DMS114 treated with DMSO at 0.1 percent for 48 hours (cell line): ENCODE measurements around the gene MPPED1.

Experiments
- DNase-seq: peaks from one replicate; lab custom pipeline; 2025; ENCODE audit not compliant: unreplicated experiment; lab: John Stamatoyannopoulos, UW

The MPPED1 gene

GRCh38 chr22:43514476-43515157 is 102.8 kb downstream of the MPPED1 start:
- DNase-seq: no peak

GRCh38 chr22:43515411-43515810 is 103.6 kb downstream of the MPPED1 start:
- DNase-seq: no peak

DNA sequence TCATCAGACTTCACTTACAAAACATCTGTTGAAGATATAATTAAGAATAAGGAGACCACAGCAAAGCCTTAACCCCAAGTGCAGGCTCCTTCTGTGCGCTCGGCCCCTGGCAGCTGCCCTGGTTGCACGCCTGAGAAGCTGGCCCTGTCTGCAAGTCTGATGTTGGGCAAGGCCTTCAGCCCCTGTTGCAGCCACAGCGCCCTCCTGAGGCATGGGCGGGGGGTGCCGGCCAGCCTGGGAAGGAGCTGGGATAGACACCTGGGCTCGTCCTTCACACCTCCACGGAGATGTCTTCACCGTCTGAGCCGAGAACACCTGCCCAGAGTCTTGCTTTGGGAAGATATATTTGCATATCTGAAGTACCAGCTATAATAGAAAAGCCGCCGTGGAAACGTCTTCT is 104.1 kb downstream of the MPPED1 start:
- DNase-seq: no peak

- no peak for DNase-seq
Observed at GRCh38 chr22:43516386-43516785, 104.6 kb downstream of the MPPED1 start.

GRCh38 chr22:43516996-43517635 is 105.3 kb downstream of the MPPED1 start:
- no peak for DNase-seq

GRCh38 chr22:43520632-43521039 is 108.8 kb downstream of the MPPED1 start:
- DNase-seq: no peak

DNA sequence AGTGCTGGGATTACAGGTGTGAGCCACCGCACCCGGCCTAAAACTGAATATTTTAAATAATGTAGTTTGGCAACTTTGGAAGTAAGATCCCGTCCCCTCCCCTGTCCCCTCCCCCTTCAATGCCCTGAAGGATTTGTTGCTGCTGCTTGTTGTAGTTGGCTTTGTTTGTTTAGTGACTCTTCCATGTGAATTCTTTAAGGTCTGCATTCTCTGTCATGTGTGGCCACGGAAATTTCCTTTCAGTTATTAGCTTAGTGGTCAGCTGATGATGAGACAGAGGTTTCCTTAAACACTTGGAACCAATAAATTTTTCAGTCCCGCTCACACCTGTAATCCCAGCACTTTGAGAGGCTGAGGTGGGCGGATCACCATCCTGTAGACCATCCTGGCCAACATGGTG is 109.9 kb downstream of the MPPED1 start:
- DNase-seq: no peak

DNA sequence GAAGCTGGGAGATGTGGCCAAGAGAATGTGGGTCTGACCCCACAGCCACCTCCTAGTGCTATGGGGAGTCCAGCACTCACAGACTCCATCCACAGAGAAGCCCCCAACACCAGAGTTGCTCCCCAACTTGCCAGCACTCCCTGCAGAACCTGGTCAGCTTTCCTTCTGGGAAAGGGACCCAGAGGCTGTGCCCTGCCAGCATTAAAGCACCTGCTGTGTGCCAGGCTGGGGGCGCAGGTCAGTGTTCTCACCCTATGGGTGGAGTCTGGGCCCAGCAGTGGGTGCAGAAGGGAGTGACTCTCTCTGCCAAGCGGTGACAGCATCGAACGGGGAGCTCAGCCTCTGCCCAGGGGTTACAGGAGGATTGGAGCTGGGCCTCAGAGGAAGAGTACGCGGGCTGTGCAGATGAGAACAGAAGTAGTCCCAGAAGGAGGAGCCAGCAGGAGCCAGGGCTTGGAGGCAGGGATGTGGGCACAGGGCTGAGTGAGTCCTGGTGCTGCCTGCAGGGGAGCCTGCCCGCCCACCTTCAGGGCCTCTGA is 114.4 kb downstream of the MPPED1 start:
- DNase-seq: no peak

- no peak for DNase-seq
Observed at GRCh38 chr22:43526946-43527345, 115.1 kb downstream of the MPPED1 start.

- no peak for DNase-seq
Observed at GRCh38 chr22:43528601-43529360, 117.0 kb downstream of the MPPED1 start.

GRCh38 chr22:43529461-43529860 is 117.6 kb downstream of the MPPED1 start:
- no peak for DNase-seq

DNA sequence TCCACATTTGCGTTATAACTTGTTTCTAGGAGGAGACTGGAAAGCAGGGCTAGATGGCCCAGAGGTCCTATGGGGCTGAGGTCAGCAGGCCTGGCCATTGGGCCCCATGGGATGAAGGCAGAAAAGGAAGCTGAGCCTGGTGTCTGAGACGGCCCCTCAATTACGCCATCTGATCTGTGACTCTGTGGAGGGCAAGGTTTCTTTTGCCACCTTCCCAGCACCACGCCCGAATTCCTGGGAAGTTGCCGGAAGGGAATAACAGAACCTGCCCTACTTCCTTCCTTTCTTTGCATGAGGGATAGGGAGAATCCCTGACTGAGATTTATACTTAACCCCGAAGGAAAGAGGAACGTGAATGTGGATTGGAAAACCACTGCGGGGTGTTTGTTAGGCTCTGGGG is 118.1 kb downstream of the MPPED1 start:
- no peak for DNase-seq

GRCh38 chr22:43530349-43531201 is 118.8 kb downstream of the MPPED1 start:
- no peak for DNase-seq

DNA sequence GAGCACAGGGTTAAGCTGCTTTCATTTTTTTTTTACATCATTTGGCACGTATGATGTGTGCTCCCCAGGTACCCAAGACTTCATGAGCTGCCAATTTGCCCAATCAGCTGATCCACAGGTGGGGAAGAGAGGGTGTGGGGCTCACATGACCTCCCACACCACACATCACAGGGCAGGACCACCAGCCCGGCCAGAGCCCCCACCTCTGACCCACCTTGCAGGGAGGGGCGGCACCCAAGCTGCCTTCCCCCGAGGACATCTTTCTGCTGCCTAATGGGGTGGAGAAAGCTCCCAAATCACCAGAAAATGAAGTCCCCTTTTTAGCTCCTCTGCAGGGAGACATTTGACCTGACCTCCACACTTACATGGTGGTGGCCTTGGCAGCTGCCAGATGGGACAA is 119.8 kb downstream of the MPPED1 start:
- no peak for DNase-seq

DNA sequence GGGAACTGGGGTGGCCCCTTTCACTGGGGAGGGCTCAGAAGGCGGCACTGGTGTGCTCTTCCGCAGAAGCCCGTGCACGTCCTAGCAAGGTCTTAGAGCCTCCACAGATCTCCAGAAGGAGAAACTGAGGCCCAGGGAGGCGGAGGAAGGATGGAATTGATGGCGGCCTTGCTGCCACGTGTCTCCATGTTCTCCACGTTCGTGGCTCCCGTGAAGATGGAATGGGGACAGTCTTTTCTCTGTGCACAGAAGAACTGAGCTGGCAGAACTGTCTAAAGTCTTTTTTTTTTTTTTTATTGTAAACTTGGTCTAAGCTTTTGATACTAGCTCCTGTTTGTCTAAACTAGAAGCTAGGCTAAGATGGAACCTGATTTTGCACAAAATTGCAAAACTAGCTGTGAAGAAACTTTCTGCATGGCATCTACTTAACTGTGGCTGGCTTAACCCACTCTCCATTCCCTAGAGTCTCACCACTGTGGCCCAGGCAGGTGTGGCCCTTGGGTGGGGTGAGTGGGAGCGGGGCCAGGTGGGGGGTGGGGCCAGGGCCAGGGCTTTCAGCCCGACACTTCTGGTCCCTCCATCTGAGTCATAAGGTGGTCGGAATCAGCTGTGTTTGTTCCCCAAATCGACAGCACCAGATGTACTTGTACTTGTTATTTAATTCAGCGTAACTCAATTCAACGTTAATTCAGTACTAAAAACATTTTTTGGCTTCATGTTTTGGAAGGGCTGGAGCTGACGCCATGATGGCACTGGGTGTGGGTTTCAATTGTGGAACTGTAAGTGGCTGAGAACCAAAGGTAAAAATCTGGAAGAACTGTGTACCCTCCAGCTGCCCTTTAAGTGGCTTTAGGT is 120.7 kb downstream of the MPPED1 start:
- no peak for DNase-seq

- no peak for DNase-seq
Observed at GRCh38 chr22:43533156-43533530, 121.3 kb downstream of the MPPED1 start.

DNA sequence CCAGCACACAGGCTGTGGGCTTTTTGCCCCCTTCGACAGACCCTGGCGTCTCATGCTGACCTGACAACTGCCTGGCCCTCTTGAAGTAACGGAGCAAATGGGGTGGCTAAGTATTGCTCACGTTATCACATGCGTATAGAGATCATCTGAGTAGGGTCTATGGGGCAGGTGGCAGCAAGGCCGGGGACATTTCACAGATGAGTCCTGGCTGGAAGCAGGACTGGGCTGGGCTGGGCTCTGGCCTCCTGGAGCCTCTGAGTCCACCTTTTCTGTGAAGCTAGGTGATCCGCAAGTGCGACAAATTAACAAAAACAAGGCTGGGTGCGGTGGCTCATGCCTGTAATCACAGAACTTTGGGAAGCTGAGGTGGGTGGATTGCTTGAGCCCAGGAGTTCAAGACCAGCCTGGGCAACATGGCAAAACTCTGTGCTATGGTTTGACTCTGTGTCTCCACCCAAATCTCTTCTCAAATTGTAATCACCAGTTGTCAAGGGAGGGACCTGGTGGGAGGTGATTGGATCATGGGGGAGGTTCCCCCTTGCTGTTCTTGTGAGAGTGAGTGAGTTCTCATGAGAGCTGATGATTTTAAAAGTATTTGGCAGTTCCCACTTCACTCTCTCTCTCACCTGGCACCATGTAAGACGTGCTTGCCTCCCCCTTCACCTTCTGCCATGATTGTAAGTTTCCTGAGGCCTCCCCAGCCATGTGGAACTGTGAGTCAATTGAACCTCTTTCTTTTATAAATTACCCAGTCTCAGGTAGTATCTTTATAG is 122.0 kb downstream of the MPPED1 start:
- no peak for DNase-seq

DNA sequence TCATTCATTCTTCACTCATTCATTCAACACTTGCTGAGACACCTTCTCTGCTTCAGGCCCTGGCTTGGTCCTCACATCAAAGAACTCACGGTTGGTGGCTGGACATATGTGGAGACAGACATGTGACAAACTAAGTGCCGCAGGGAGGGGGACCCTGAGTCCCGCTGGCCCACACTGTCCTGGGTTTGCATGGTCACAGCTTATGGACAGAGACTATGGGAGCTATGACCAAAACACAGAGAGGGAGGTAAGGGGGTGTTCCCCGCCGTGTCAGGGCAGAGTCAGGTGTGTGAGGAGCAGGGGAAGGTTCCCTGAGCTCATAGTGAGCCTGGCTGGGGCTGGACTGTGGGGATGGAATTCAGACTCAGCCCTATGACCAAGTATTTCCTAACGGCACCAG is 123.1 kb downstream of the MPPED1 start:
- DNase-seq: no peak

- no peak for DNase-seq
Observed at GRCh38 chr22:43535336-43535735, 123.5 kb downstream of the MPPED1 start.
